Mesenchymal stem cell (in vitro differentiated cells and primary cell): Measurements from ENCODE around the gene HAGH.

Experiments used
- DNase-seq: peaks from one replicate; pipeline ENCODE4 v3.0.0-alpha.2; 2013
- H2AFZ ChIP-seq: one replicate; pipeline ENCODE4 v1.6.1; 2013; ENCODE audit warnings: low read depth, mild to moderate bottlenecking, control low read depth, inconsistent platforms, low read length, moderate library complexity
- H2AK5ac ChIP-seq: 2 replicates; pipeline ENCODE4 v1.6.1; 2013; ENCODE audit warnings: low read length, moderate library complexity, mild to moderate bottlenecking, inconsistent platforms; ENCODE audit not compliant: severe bottlenecking
- H2BK120ac ChIP-seq: one replicate; pipeline ENCODE4 v1.6.1; 2013; ENCODE audit warnings: low read depth, mild to moderate bottlenecking, inconsistent platforms, low read length, moderate library complexity
- H2BK12ac ChIP-seq, 2 experiments: one replicate each; pipeline ENCODE4 v1.6.1; 2013; ENCODE audit warnings: inconsistent platforms in 2 of 2, low read length in 2 of 2, mild to moderate bottlenecking in 2 of 2, moderate library complexity in 2 of 2, control low read depth in 1 of 2
- H2BK15ac ChIP-seq: one replicate; pipeline ENCODE4 v1.6.1; 2013; ENCODE audit warnings: mild to moderate bottlenecking, low read depth, inconsistent platforms; ENCODE audit not compliant: poor library complexity, severe bottlenecking
- H2BK5ac ChIP-seq: 2 replicates; pipeline ENCODE4 v1.6.1; 2013; ENCODE audit warnings: low read depth, mild to moderate bottlenecking, low read length, control low read depth, inconsistent platforms; ENCODE audit not compliant: poor library complexity, severe bottlenecking
- H3K14ac ChIP-seq, 2 experiments: one replicate each; pipeline ENCODE4 v1.6.1; 2013; ENCODE audit warnings: inconsistent platforms in 2 of 2, low read length in 2 of 2, control low read depth in 1 of 2, mild to moderate bottlenecking in 1 of 2, moderate library complexity in 1 of 2
- H3K18ac ChIP-seq, 2 experiments: one replicate each; pipeline ENCODE4 v1.6.1; 2013; ENCODE audit warnings: inconsistent platforms in 2 of 2, low read length in 2 of 2, control low read depth in 1 of 2, low read depth in 1 of 2, mild to moderate bottlenecking in 1 of 2
- H3K23ac ChIP-seq, 2 experiments: one replicate each; pipeline ENCODE4 v1.6.1; 2013; ENCODE audit warnings: inconsistent platforms in 2 of 2, low read length in 2 of 2, mild to moderate bottlenecking in 2 of 2, moderate library complexity in 2 of 2, control low read depth in 1 of 2
- H3K27ac ChIP-seq: 2 replicates; pipeline ENCODE4 v1.5.1; 2013; ENCODE audit warnings: mild to moderate bottlenecking, moderate library complexity, low read length, control low read depth, inconsistent platforms; ENCODE audit not compliant: poor library complexity, severe bottlenecking
- H3K27me3 ChIP-seq, 2 experiments: 2 replicates each; pipeline versions ENCODE4 v1.6.1 to v1.7.0; 2013; ENCODE audit warnings: low read length in 2 of 2, mild to moderate bottlenecking in 2 of 2, moderate library complexity in 2 of 2, control low read depth in 1 of 2, inconsistent platforms in 1 of 2; ENCODE audit not compliant: control insufficient read depth in 1 of 2, insufficient read depth in 1 of 2
- H3K36me3 ChIP-seq, 2 experiments: 2 replicates each; pipeline versions ENCODE4 v1.6.1 to v1.7.0; 2013; ENCODE audit warnings: low read length in 2 of 2, control low read depth in 1 of 2, inconsistent platforms in 1 of 2, low read depth in 1 of 2, mild to moderate bottlenecking in 1 of 2; ENCODE audit not compliant: insufficient read depth in 2 of 2, control insufficient read depth in 1 of 2
- H3K4ac ChIP-seq, 2 experiments: one replicate each; pipeline ENCODE4 v1.6.1; 2013; ENCODE audit warnings: inconsistent platforms in 2 of 2, low read length in 2 of 2, mild to moderate bottlenecking in 2 of 2, moderate library complexity in 2 of 2, control low read depth in 1 of 2, low read depth in 1 of 2
- H3K4me1 ChIP-seq: 2 replicates; pipeline ENCODE4 v1.6.1; 2013; ENCODE audit warnings: low read depth, low read length, control low read depth; ENCODE audit not compliant: control insufficient read depth, insufficient read depth
- H3K4me2 ChIP-seq: 2 replicates; pipeline ENCODE4 v1.6.1; 2013; ENCODE audit warnings: low read length, mild to moderate bottlenecking, inconsistent platforms; ENCODE audit not compliant: poor library complexity, severe bottlenecking
- H3K4me3 ChIP-seq, 2 experiments: 2 replicates each; pipeline versions ENCODE4 v1.5.1 to v1.7.0; 2013; ENCODE audit warnings: low read length in 2 of 2, mild to moderate bottlenecking in 2 of 2, control low read depth in 1 of 2, low read depth in 1 of 2; ENCODE audit not compliant: insufficient read depth in 1 of 2
- H3K79me1 ChIP-seq: replicated peaks from 2 replicates; pipeline ENCODE4 v1.6.1; 2013; ENCODE audit warnings: mild to moderate bottlenecking, control low read depth, low read length, inconsistent platforms; ENCODE audit not compliant: poor library complexity, severe bottlenecking
- H3K9ac ChIP-seq: 2 replicates; pipeline ENCODE4 v1.7.0; 2013; ENCODE audit warnings: mild to moderate bottlenecking, low read length, moderate library complexity
- H3K9me3 ChIP-seq: 2 replicates; pipeline ENCODE4 v1.7.0; 2013; ENCODE audit warnings: mild to moderate bottlenecking, low read length; ENCODE audit not compliant: control insufficient read depth
- H4K8ac ChIP-seq: one replicate; pipeline ENCODE4 v1.6.1; 2013; ENCODE audit warnings: inconsistent platforms, mild to moderate bottlenecking, low read length, moderate library complexity
- H4K91ac ChIP-seq: one replicate; pipeline ENCODE4 v1.6.1; 2013; ENCODE audit warnings: mild to moderate bottlenecking, low read length, inconsistent platforms
- WGBS: methylation state at CpG from one replicate; pipeline ENCODE4 v1.1.7; 2013; ENCODE audit warnings: mixed read lengths; 5-methylcytosine and 5-hydroxymethylcytosine counted together

Gene HAGH

DNA sequence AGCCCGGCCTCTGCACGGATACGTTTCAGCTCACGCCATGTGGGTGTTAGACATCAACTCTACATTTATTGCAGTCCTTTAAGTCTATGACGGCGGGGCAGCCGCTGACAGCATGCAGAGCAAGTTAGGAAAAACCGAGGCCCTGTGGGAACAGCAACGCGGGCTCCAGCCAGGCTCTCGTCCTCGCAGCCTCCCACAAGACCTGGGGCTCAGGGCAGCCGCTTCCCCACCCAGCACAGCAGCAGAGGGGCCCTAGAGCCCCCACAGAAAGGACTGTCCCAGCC is 50.0 kb downstream of the HAGH start:
- Histone ChIP-seq H3K4me1 (peaks cover 62% of the 10 kb centered on the region), H3K4ac (no peak overlapping the region), H3K4me3 (no peak overlapping the region), H2AFZ (no peak overlapping the region), H4K8ac (no peak overlapping the region), H2BK120ac (no peak overlapping the region), H2BK12ac (no peak overlapping the region), H3K27me3 (no peaks in the 10 kb centered on the region), H3K4me2 (no peak overlapping the region), H3K9me3 (no peaks in the 10 kb centered on the region), H3K36me3 (peaks cover 53 to 67% of the 10 kb centered on the region in 2 experiments), H2AK5ac (no peak overlapping the region), H2BK15ac (no peak overlapping the region), H3K18ac (no peak overlapping the region), H3K79me1 (peaks cover 39% of the 10 kb centered on the region), H2BK5ac (no peak overlapping the region), H3K14ac (no peak overlapping the region), H3K23ac (no peak overlapping the region), H4K91ac (no peak overlapping the region), H3K27ac (no peak overlapping the region), H3K9ac (no peak overlapping the region)
- no peak for DNase-seq
- 93% methylated on average over 13 of the region's 13 CpGs for WGBS

DNA sequence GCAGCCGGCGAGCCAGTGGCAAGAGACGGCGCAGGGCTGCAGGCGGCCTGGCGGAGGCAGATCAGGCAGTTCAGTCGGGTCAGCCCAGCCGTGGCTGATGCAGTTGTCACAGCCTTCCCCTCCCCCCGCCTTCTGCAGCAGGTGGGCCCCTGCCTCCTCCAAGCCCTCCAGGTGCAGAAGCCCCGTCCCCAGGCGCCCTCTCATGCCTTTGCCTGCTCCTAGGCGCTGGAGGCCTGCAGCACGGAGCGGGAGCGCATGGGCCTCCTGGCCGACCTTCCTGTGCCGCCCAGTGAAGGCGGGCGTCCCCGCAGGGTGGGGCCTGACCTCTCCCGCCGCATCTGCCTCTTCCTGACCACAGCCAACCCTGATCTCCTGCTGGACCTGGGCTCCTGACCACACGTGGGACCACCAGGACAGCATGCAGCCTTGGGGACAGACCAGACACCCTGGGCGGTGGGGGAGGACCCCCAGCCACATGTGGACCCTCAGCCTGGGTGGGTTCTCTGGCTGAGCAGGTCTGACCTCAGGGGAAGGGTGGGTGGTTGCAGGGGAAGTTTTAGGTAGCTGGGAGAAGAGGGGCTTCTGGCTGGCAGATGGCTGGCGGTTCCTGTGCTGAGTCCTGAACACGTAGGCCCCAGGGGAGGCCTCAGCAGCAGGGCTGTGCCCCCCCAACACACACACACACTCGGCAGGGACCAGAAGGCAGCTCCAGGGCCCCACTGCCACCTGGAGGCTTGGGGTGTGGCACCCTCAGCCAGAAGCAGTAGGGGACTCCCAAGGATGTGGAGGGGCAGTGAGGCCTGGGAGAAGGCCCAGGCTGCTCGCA is 50.6 kb downstream of the HAGH start:
- Histone ChIP-seq H3K9me3 (no peaks in the 10 kb centered on the region), H2AK5ac (no peak overlapping the region)
- WGBS, result over 99% methylated on average over 27 of the region's 28 CpGs

DNA sequence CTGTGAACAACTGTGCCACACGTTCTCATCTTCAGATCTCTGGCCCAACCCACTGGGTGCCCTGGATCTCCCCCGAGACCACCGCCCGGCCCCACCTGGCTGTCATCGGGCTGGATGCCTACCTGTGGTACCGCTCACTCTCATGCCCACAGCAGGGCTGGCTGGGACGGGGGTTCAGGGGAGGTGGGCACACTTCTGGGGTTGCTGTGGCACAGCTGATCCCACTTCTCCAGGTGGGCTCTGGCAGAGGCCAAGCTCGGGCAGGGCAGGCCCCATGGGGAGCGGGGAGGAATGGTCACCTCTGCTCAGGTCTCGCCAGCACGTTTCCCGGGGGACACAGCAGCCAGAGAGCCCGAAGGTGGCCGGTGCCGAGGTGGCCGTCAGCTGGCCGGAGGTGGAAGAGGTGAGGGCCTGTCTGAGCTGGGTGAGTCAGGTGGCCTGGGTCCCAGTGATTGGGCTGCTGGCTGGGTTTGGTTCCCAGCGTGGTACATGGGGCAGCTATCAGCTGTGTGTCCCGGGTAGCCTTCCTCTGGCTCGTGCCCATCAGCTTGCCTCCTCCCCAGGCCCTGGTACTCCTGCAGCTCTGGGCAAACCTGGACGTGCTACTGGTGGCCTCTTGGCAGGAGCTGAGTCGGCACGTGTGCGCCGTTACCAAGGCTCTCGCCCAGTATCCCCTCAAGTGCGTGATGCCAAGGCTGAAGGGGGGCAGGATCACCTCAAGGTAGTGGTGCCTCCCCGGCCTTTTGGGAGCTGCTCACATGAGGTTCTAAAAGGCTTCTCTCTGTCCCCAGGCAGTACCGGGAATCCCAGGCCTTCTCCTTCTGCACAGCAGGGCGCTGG is 51.4 kb downstream of the HAGH start:
- H2BK12ac ChIP-seq, result no peak overlapping the region
- 97% methylated on average over 30 of the region's 30 CpGs for WGBS
- H3K14ac ChIP-seq, result no peak overlapping the region
- H3K23ac ChIP-seq, result no peak overlapping the region
- H2BK5ac ChIP-seq, result no peak overlapping the region
- no peak overlapping the region for H3K27ac ChIP-seq
- peaks cover 38% of the 10 kb centered on the region for H3K79me1 ChIP-seq
- peak overlapping the region in 1 of 2 experiments; percentile 87 for H3K4me3 ChIP-seq
- H2AFZ ChIP-seq, result no peak overlapping the region
- no peak overlapping the region for H2BK120ac ChIP-seq
- peaks cover 44 to 63% of the 10 kb centered on the region in 2 experiments for H3K36me3 ChIP-seq
- no peak for DNase-seq
- H3K4me1 ChIP-seq, result peaks cover 65% of the 10 kb centered on the region
- H3K4me2 ChIP-seq, result no peak overlapping the region
- H3K9me3 ChIP-seq, result no peaks in the 10 kb centered on the region
- H4K91ac ChIP-seq, result no peak overlapping the region
- H3K18ac ChIP-seq, result no peak overlapping the region
- peak overlapping the region; percentile 87 for H3K9ac ChIP-seq
- H2BK15ac ChIP-seq, result no peak overlapping the region
- no peak overlapping the region for H2AK5ac ChIP-seq
- no peak overlapping the region for H3K4ac ChIP-seq
- H3K27me3 ChIP-seq, result no peaks in the 10 kb centered on the region
- no peak overlapping the region for H4K8ac ChIP-seq

More for the DNA sequence above, 50.6 kb downstream of the HAGH start:
- Histone ChIP-seq H3K18ac (no peak overlapping the region), H3K79me1 (peaks cover 38% of the 10 kb centered on the region), H2BK15ac (no peak overlapping the region), H3K14ac (no peak overlapping the region), H2BK5ac (no peak overlapping the region), H2BK120ac (no peak overlapping the region), H3K4me3 (no peak overlapping the region), H3K4ac (no peak overlapping the region), H3K9ac (no peak overlapping the region), H3K27me3 (no peaks in the 10 kb centered on the region), H3K36me3 (peaks cover 53 to 64% of the 10 kb centered on the region in 2 experiments), H3K4me1 (peaks cover 59% of the 10 kb centered on the region), H3K4me2 (no peak overlapping the region), H2BK12ac (no peak overlapping the region), H4K91ac (no peak overlapping the region), H4K8ac (no peak overlapping the region), H3K23ac (no peak overlapping the region), H3K27ac (no peak overlapping the region), H2AFZ (no peak overlapping the region)
- DNase-seq, result no peak

- no peak overlapping the region for H2AFZ ChIP-seq
- no peak overlapping the region for H4K8ac ChIP-seq
- DNase-seq, result no peak
- H2BK5ac ChIP-seq, result no peak overlapping the region
- H3K9me3 ChIP-seq, result no peaks in the 10 kb centered on the region
- H3K36me3 ChIP-seq, result peaks cover 36 to 63% of the 10 kb centered on the region in 2 experiments
- H4K91ac ChIP-seq, result no peak overlapping the region
- peaks cover 32% of the 10 kb centered on the region for H3K79me1 ChIP-seq
- no peak overlapping the region for H3K14ac ChIP-seq
- H3K4ac ChIP-seq, result no peak overlapping the region
- 94% methylated on average over 7 of the region's 7 CpGs for WGBS
- no peak overlapping the region for H2BK15ac ChIP-seq
- H3K9ac ChIP-seq, result peak overlapping the region; percentile 87
- no peak overlapping the region for H2BK12ac ChIP-seq
- H3K4me2 ChIP-seq, result peak overlapping the region; percentile 96
- peak overlapping the region; percentile 87 to 92 for H3K4me3 ChIP-seq
- no peak overlapping the region for H3K18ac ChIP-seq
- no peak overlapping the region for H3K27ac ChIP-seq
- peaks cover 68% of the 10 kb centered on the region for H3K4me1 ChIP-seq
- no peak overlapping the region for H2AK5ac ChIP-seq
- no peaks in the 10 kb centered on the region for H3K27me3 ChIP-seq
- no peak overlapping the region for H3K23ac ChIP-seq
- H2BK120ac ChIP-seq, result no peak overlapping the region
Measured at GRCh38 chr16:1774448-1774780, 52.2 kb downstream of the HAGH start.
